GM15510 (cell line): ENCODE data around the gene NSUN7.

Source experiments
- POLR2A ChIP-seq: IDR thresholded peaks from 3 replicates; pipeline ENCODE4 v1.6.1; 2011; ENCODE audit warnings: borderline replicate concordance; ENCODE audit not compliant: insufficient read length; ENCODE audit errors: extremely low read depth

NSUN7 gene

DNA sequence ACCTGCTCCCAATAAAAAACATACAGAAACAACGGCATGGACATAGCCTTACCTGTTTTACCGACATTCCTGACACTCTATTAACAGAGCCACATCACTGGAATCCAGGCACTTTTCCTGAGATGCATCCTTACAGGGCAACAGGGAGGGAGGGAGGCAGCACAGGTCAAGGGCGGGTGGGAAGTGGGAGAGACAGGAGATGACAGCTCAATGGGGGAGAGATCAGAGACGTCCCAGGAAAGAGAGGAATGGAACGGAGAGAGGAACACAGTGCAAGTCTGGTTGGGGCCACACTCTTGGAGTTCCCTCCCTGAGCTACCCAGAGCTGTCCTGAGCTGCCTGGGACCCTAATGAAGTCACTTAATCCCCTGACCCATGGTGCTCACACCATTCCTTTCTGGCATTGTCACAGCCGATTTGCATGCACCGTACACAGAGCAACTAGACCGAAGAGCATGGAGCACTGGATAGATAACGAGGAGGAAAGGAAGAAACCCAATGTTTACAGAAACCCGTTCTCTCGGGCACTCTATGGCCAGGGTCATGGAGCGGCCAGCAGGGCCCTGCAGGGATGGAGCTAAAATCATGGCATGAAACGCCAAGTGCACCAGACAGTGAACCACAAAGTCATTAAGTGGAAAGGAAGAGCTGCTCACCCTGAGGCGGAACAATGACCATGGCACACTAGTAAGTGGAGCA is 93.1 kb downstream of the NSUN7 start:
- no peak for TF ChIP-seq POLR2A

GRCh38 chr4:40843696-40844095 is 93.9 kb downstream of the NSUN7 start:
- no peak for TF ChIP-seq POLR2A

GRCh38 chr4:40844261-40844660 is 94.5 kb downstream of the NSUN7 start:
- TF ChIP-seq POLR2A = no peak

- no peak for TF ChIP-seq POLR2A
These were observed 95.5 kb downstream of the NSUN7 start for GRCh38 chr4:40845154-40845835.

DNA sequence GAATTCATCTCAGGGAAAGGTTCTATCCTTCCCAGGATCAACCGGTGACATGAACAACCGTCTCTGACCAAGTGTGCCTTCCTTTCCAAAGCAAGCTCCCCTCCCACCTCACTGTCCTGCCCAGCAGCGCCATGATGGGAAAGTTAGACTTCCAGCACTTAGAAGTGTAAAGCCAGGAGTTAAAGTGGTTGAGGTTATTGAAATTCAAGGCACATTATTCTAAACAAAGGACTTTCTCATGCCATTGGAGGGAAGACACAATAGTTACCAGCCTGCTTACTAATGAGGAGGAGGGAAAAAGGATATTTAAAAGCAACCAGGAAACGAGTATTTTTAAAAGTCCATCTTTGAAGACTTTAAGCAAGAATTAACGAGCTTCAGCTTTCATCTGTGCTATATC is 96.8 kb downstream of the NSUN7 start:
- no peak for TF ChIP-seq POLR2A

- TF ChIP-seq POLR2A = no peak
These were observed 98.5 kb downstream of the NSUN7 start for GRCh38 chr4:40848251-40848650.

DNA sequence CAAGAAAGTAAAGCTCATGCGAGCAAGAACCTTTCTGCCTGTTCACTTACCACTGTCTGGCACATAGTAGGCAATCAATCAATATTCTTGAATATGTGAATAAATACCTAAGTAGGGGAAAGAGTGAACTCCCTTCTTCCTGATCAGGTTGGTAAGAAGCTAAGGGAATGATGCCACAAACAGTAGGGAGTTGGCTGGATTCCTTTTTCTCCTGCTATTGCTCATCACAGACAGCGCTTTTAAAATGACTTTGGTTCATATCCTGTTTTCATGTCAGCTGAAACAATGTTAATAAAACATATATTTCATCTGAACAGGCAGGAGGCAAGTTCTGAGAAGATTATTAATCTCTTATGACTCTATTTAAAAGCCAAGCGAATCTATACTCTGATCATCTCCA is 99.2 kb downstream of the NSUN7 start:
- TF ChIP-seq POLR2A = no peak

- no peak for TF ChIP-seq POLR2A
These were observed 100.7 kb downstream of the NSUN7 start for GRCh38 chr4:40850496-40850895.

DNA sequence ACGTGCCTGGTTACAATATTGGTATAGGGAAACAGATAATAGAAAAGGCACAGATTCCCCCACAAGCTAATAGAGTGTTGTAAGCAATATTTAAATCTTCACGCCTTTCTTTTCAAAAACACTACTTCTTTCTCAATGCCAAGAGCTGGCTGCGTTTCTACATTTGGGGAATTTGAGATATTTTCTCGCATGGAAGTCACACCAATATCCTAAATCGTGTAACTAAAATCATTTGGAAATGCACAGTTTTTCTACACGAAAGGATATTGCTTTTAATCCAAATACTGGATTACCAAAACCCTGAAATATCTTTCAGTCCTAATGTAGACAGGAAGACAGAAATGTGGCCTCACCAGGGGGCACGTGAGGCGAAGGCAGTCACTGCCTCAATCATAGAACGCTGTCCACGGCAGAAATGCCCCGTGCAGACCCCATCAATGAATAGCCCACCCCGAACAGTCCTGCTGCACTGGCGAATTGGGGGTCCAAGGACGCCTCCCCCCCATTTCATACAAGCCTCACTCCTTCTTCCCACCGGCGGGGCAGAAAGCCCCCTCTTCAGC is 106.6 kb downstream of the NSUN7 start:
- TF ChIP-seq POLR2A = no peak

GRCh38 chr4:40856840-40857362 is 107.1 kb downstream of the NSUN7 start:
- peak; percentile 31 for TF ChIP-seq POLR2A

DNA sequence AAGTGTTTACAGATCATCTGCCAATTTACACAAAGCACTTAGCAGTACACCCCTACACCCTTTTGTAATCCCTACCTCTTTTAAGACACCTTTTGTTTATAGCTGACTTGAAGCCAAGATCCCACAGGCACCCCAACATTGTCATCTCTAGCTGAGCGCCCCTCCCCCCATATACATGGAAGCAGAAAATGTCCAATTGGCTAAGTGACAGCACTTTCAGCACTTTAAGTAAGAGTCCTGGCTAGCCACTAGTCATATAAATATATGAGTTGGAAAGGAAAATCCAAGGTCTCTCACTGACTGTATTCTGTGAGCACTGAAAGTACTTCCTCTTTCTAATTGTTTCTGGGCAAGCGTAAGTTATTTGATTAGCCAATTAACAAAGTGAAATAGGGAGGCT is 108.2 kb downstream of the NSUN7 start:
- TF ChIP-seq POLR2A = no peak

DNA sequence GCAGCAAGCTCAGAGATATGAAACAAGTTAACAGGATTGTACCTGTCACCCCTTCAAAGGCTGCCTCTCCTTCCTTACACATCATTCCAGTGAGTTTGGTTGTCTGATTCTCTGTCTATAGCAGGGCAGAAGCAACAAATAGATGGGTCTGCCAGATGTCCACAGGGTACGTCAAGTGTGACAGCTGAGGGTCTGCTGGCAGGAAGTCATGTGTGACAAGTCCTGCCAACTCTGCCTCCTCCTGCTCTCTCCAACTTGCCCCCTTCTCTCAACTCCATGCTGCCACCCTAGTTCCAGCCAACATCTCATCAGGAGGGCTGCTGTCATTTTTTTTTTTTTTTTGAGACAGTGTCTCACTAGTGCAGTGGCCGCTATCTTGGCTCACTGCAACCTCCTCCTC is 109.2 kb downstream of the NSUN7 start:
- TF ChIP-seq POLR2A = no peak
